Measurements from ENCODE around the gene FASTKD1. TPM values are rescaled to one million over a fixed set of nuclear protein-coding genes. Genes with fewer than 3 reads are reported as not detected.

The FASTKD1 gene
- total and polyA plus RNA-seq, 10 of the 15 experiments (the other 5 are each of a cell fraction or from before 2014, with no cell fraction given), result 45.6 to 76.1 (median 63.4) TPM

GRCh38 chr2:169509955-169510354 is 63.7 kb downstream of the FASTKD1 start:
- TF ChIP-seq WRNIP1 (IDR thresholded peaks at IDR 0.05; ENCODE audit: borderline replicate concordance, low read depth, low read length) (no peak), BCL3 (IDR thresholded peaks at IDR 0.05; ENCODE audit: borderline replicate concordance, insufficient read depth, low read depth, low read length, poor library complexity, severe bottlenecking) (no peak), FOXM1 (IDR thresholded peaks at IDR 0.05; ENCODE audit: low read depth, low read length) (no peak), CHD4 (IDR thresholded peaks at IDR 0.05) (no peak), MLLT1 (IDR thresholded peaks at IDR 0.05) (no peak), E2F8 (IDR thresholded peaks at IDR 0.05; ENCODE audit: low read depth, partially characterized antibody) (no peak), NR2C2 (IDR thresholded peaks at IDR 0.05; ENCODE audit: borderline replicate concordance, control insufficient read depth, insufficient read length, low read depth) (no peak), BRCA1 (IDR thresholded peaks at IDR 0.05; ENCODE audit: low read depth, low read length) (no peak), ZBTB11 (CRISPR knock-in tag; IDR thresholded peaks at IDR 0.05) (no peak), TARDBP (IDR thresholded peaks at IDR 0.05; ENCODE audit: borderline replicate concordance) (no peak), POLR2A (IDR thresholded peaks at IDR 0.05; ENCODE audit: low read depth, low read length) (no peak), SMC3 (IDR thresholded peaks at IDR 0.05; ENCODE audit: borderline replicate concordance, low read length) (no peak), PBX3 (IDR thresholded peaks at IDR 0.05; ENCODE audit: insufficient replicate concordance, low read depth, low read length) (no peak), SUZ12 (IDR thresholded peaks at IDR 0.05; ENCODE audit: unreplicated experiment) (no peak), ESRRA (IDR thresholded peaks at IDR 0.05; ENCODE audit: low read length) (no peak)
- in situ Hi-C loops (cut with MboI) (no loop called here), intact Hi-C loops (cut with micrococcal nuclease; ENCODE audit: unreplicated experiment) (no loop called here)
- FAIRE-seq (no peak), ATAC-seq (no peak), DNase-seq (ENCODE audit: low read depth, low spot score) (no peak)
- no peak overlapping the region for H3K9ac ChIP-seq (ENCODE audit: control insufficient read depth, insufficient read depth, low read length)
- no peak overlapping the region for H3K4me2 ChIP-seq (ENCODE audit: control insufficient read depth, insufficient read depth)
- ChIA-PET CTCF (interaction anchor here (1.0 to 1.1 kb wide), 2 partner anchors 18 to 28 kb away, joined by 3 read pairs; no protein-coding TSS in a partner anchor), RAD21 (ENCODE audit: unreplicated experiment) (no interaction called here), POLR2A (no interaction called here), SMC1A (ENCODE audit: uncharacterized antibody, unreplicated experiment) (no interaction called here)
- no peaks in the 10 kb centered on the region for H3K4me1 ChIP-seq (ENCODE audit: control insufficient read depth, insufficient read depth, low read length)
- H3K36me3 ChIP-seq (ENCODE audit: control insufficient read depth in 2 of 2, insufficient read depth in 2 of 2, low read length in 1 of 2), result no peaks in the 10 kb centered on the region
- H2AFZ ChIP-seq (ENCODE audit: control insufficient read depth, low read depth, low read length), result no peak overlapping the region
- H4K20me1 ChIP-seq (ENCODE audit: control insufficient read depth, insufficient read depth), result no peaks in the 10 kb centered on the region
- no TSS peak for BruUV-seq (replicated peaks)
- H3K27me3 ChIP-seq (replicated peaks in 1 of 2; ENCODE audit: control insufficient read depth in 2 of 2, insufficient read depth in 2 of 2, low read length in 1 of 2), result no peaks in the 10 kb centered on the region; a peak in 1 of 4 replicates
- H3K9me3 ChIP-seq (replicated peaks; ENCODE audit: control insufficient read depth, insufficient read depth, low read length), result no peaks in the 10 kb centered on the region
- 74% methylated on average over 8 of the region's 8 CpGs for WGBS (ENCODE audit: insufficient coverage, insufficient replicate concordance, low lambda C conversion rate, missing lambda C conversion rate)
- H3K79me2 ChIP-seq (ENCODE audit: control insufficient read depth, insufficient read depth, low read length), result no peaks in the 10 kb centered on the region
- H3K27ac ChIP-seq (ENCODE audit: control insufficient read depth, insufficient read depth), result no peak overlapping the region
- no peak overlapping the region for H3K4me3 ChIP-seq

Measured in GM12878 (cell line).